K562 (cell line): Measurements from ENCODE around the gene USP27X. TPM values are rescaled to one million over a fixed set of nuclear protein-coding genes. Genes with fewer than 3 reads are reported as not detected.

Experiments used
- ATF4 ChIP-seq: fragments of 450-650 bp; formaldehyde crosslinking; IDR thresholded peaks from 2 replicates; pipeline ENCODE4 v1.4.0; 2022; ENCODE audit warnings: mild to moderate bottlenecking, moderate library complexity
- CC2D1A ChIP-seq: fragments of 450-650 bp; IDR thresholded peaks from 2 replicates; pipeline ENCODE4 v1.6.1; 2017; ENCODE audit warnings: mild to moderate bottlenecking
- CHD4 ChIP-seq: fragments of 200-600 bp; sonication (generic); IDR thresholded peaks from 3 replicates; pipeline ENCODE4 v1.6.1; 2012; ENCODE audit warnings: low read depth, mild to moderate bottlenecking, mixed read lengths, low read length, inconsistent platforms; ENCODE audit not compliant: insufficient read depth, insufficient replicate concordance, poor library complexity, severe bottlenecking
- HCFC1 ChIP-seq: IDR thresholded peaks from 2 replicates; pipeline ENCODE4 v1.6.1; 2012; ENCODE audit warnings: low read depth, low read length, improper control_type of control experiment
- MYNN ChIP-seq, 2 experiments: sonication (generic); formaldehyde crosslinking in 1 of 2; IDR thresholded peaks; 2 replicates each; pipeline versions ENCODE4 v1.5.0 to v1.6.1; 2016 to 2020; ENCODE audit warnings: antibody characterized with exemption in 1 of 2, missing genetic modification reagents in 1 of 2
- NR3C1 ChIP-seq: sonication (generic); formaldehyde crosslinking; IDR thresholded peaks from 2 replicates; pipeline ENCODE4 v1.8.1; 2022; ENCODE audit warnings: missing genetic modification reagents
- PKNOX1 ChIP-seq: fragments of 450-650 bp; IDR thresholded peaks from 2 replicates; pipeline ENCODE4 v1.6.1; 2016
- PRPF4 ChIP-seq: fragments of 200-400 bp; formaldehyde crosslinking; IDR thresholded peaks from one replicate; pipeline ENCODE4 v1.6.1; 2017; ENCODE audit warnings: low read length, low read depth, mild to moderate bottlenecking; ENCODE audit not compliant: insufficient read depth, poor library complexity, severe bottlenecking
- PYGO2 ChIP-seq: fragments of 450-650 bp; IDR thresholded peaks from 2 replicates; pipeline ENCODE4 v1.6.1; 2016; ENCODE audit warnings: mild to moderate bottlenecking, missing genetic modification characterization, moderate library complexity, missing compliant biosample characterization
- SMC3 ChIP-seq: conservative IDR thresholded peaks from 2 replicates; pipeline ENCODE4 v1.6.1; 2011; ENCODE audit warnings: low read depth, low read length, improper control_type of control experiment; ENCODE audit not compliant: insufficient read depth
- SPI1 ChIP-seq: IDR thresholded peaks from 2 replicates; pipeline ENCODE4 v1.6.1; 2011; ENCODE audit warnings: low read depth, low read length, control low read depth, borderline replicate concordance
- TEAD1 ChIP-seq, 2 experiments: fragments of 450-650 bp in 1 of 2; sonication (generic) in 1 of 2; formaldehyde crosslinking; IDR thresholded peaks; 2 replicates each; pipeline versions ENCODE4 v1.4.0 to v1.8.0; 2020 to 2022; ENCODE audit warnings: mild to moderate bottlenecking in 2 of 2, missing genetic modification reagents in 1 of 2
- TEAD4 ChIP-seq, 2 experiments: sonication (generic) in 1 of 2; formaldehyde crosslinking in 1 of 2; IDR thresholded peaks; 2 replicates each; pipeline versions ENCODE4 v1.6.1 to v1.8.0; 2012 to 2022; ENCODE audit warnings: borderline replicate concordance in 1 of 2, inconsistent platforms in 1 of 2, low read length in 1 of 2, mild to moderate bottlenecking in 1 of 2, missing genetic modification reagents in 1 of 2
- TFAP4 ChIP-seq: sonication (generic); formaldehyde crosslinking; IDR thresholded peaks from 2 replicates; pipeline ENCODE4 v1.8.0; 2022; ENCODE audit warnings: missing genetic modification reagents, mild to moderate bottlenecking, moderate library complexity, borderline replicate concordance
- ZC3H8 ChIP-seq: fragments of 450-650 bp; IDR thresholded peaks from 2 replicates; pipeline ENCODE4 v1.6.1; 2017
- ZNF165 ChIP-seq: fragments of 250-450 bp; sonication (Bioruptor Pico); IDR thresholded peaks from 2 replicates; pipeline ENCODE4 v1.4.0; 2020; ENCODE audit warnings: borderline replicate concordance
- ZNF551 ChIP-seq: fragments of 250-450 bp; sonication (Bioruptor Pico); IDR thresholded peaks from 2 replicates; pipeline ENCODE4 v1.5.0; 2021; ENCODE audit warnings: mild to moderate bottlenecking, moderate library complexity
- ZNF75A ChIP-seq: fragments of 450-650 bp; formaldehyde crosslinking; IDR thresholded peaks from 2 replicates; pipeline ENCODE4 v1.4.0; 2020; ENCODE audit warnings: mild to moderate bottlenecking
- polyA plus RNA-seq, 8 experiments: library from polyadenylated mRNA; depleted of rRNA in 4 of 8; stranded (reverse) in 5 of 8; unstranded in 3 of 8; fragments of >200 nt; fragmentation: Nextera tagmentation in 2 of 8; fragmentation: Illumina TruSeq in 1 of 8; extraction: Ambion mirVana in 2 of 8; extraction: Trizol in 1 of 8; gene quantifications; 2 replicates each; pipeline versions ENCODE4 v1.2.1 to v1.2.3, GENCODE V29; 2011 to 2014; ENCODE audit warnings: inconsistent platforms in 1 of 8, missing spikeins in 1 of 8
- total RNA-seq, 7 experiments: library from RNA; depleted of rRNA in 6 of 7; stranded (reverse); fragments of >200 nt in 6 of 7; fragmentation: Illumina TruSeq in 2 of 7; extraction: Trizol in 2 of 7; gene quantifications; 2 replicates each; pipeline versions ENCODE4 v1.2.1 to v1.2.3, GENCODE V29; 2011 to 2021; ENCODE audit warnings: low replicate concordance in 1 of 7
- TF ChIP-seq, protein P1 (sequence below), 2 experiments: IDR thresholded peaks in 1 of 2; conservative IDR thresholded peaks in 1 of 2; 2 replicates each; pipeline ENCODE4 v1.6.1; 2016; ENCODE audit warnings: low read depth in 2 of 2, mild to moderate bottlenecking in 1 of 2, missing compliant biosample characterization in 1 of 2, missing genetic modification characterization in 1 of 2, moderate library complexity in 1 of 2
- TF ChIP-seq, protein P2 (sequence below): fragments of 250-450 bp; sonication (Bioruptor Pico); IDR thresholded peaks from 2 replicates; pipeline ENCODE4 v1.4.0; 2020; ENCODE audit warnings: mild to moderate bottlenecking

Gene USP27X
- total and polyA plus RNA-seq, 9 of the 15 experiments (the other 6 are each of a cell fraction or from before 2014, with no cell fraction given) = 0.15 to 4.7 (median 1.6) TPM

DNA sequence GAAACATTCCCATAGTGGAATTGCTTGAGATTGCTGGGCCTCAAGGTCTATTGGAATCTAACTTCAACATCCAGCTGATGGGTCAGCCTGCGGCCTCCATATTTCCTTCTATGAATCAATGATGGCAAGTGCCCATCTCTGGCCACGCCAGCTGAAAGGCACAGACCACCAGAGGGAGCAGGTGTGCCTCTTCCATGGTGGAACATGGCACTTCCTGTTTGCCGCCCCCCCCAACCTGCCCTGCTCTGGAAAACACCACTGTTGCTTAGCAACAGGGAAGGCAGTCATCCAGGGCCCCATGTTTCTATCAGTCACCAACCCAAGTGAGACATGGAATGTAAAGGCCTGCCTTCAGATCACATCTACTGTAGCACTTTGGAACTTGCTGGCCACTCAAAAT lies 38.6 kb upstream of the USP27X start (continued):
- TF ChIP-seq TFAP4 (CRISPR knock-in tag) = peak; percentile 75
- TF ChIP-seq CHD4 = no peak
- no peak for TF ChIP-seq ZNF165 (CRISPR knock-in tag)
- no peak for TF ChIP-seq MYNN (IDR thresholded peaks at IDR 0.05)
- TF ChIP-seq MYNN (CRISPR knock-in tag; IDR thresholded peaks at IDR 0.05) = no peak
- TF ChIP-seq ATF4 = no peak
- peak; percentile 24; the same call in 1 of the 2 replicates for TF ChIP-seq CC2D1A
- TF ChIP-seq, protein P1, sequence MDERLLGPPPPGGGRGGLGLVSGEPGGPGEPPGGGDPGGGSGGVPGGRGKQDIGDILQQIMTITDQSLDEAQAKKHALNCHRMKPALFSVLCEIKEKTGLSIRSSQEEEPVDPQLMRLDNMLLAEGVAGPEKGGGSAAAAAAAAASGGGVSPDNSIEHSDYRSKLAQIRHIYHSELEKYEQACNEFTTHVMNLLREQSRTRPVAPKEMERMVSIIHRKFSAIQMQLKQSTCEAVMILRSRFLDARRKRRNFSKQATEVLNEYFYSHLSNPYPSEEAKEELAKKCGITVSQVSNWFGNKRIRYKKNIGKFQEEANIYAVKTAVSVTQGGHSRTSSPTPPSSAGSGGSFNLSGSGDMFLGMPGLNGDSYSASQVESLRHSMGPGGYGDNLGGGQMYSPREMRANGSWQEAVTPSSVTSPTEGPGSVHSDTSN (CRISPR knock-in tag; IDR thresholded peaks at IDR 0.05; ENCODE audit: low read depth) = no peak
- TF ChIP-seq, protein P1 (tag; conservative IDR thresholded peaks at IDR 0.05; ENCODE audit: low read depth) = peak; percentile 36
- 0 out of 2 replicates have a peak, but pooled peaks have one; percentile 10 for TF ChIP-seq HCFC1
- 0 out of 2 replicates have a peak, but pooled peaks have one; percentile 11 for TF ChIP-seq TEAD4 (IDR thresholded peaks at IDR 0.05; ENCODE audit: low read length)
- no peak for TF ChIP-seq TEAD4 (CRISPR knock-in tag; IDR thresholded peaks at IDR 0.05; ENCODE audit: borderline replicate concordance)
- TF ChIP-seq ZNF75A (CRISPR knock-in tag) = no peak
- TF ChIP-seq, protein P2, sequence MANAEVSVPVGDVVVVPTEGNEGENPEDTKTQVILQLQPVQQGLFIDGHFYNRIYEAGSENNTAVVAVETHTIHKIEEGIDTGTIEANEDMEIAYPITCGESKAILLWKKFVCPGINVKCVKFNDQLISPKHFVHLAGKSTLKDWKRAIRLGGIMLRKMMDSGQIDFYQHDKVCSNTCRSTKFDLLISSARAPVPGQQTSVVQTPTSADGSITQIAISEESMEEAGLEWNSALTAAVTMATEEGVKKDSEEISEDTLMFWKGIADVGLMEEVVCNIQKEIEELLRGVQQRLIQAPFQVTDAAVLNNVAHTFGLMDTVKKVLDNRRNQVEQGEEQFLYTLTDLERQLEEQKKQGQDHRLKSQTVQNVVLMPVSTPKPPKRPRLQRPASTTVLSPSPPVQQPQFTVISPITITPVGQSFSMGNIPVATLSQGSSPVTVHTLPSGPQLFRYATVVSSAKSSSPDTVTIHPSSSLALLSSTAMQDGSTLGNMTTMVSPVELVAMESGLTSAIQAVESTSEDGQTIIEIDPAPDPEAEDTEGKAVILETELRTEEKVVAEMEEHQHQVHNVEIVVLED (CRISPR knock-in tag) = no peak
- TF ChIP-seq PYGO2 (tag) = no peak
- TF ChIP-seq SMC3 = peak; percentile 50
- TF ChIP-seq PKNOX1 = no peak
- TF ChIP-seq TEAD1 (CRISPR knock-in tag; IDR thresholded peaks at IDR 0.05) = no peak
- no peak for TF ChIP-seq NR3C1 (CRISPR knock-in tag)
- no peak for TF ChIP-seq PRPF4
- TF ChIP-seq ZC3H8 = no peak
- TF ChIP-seq SPI1 = peak; percentile 90
- no peak for TF ChIP-seq ZNF551 (CRISPR knock-in tag)
